Endothelial cell of umbilical vein (primary cell): ENCODE data around the gene KAT2B. TPM values are rescaled to one million over a fixed set of nuclear protein-coding genes. Genes with fewer than 3 reads are reported as not detected.

Experiments used
- BruUV-seq: library from RNA; stranded (reverse); fragments of 400-500 nt; replicated peaks from 2 replicates; lab custom pipeline; 2021; lab: Mats Ljungman, UMichigan
- CTCF ChIA-PET: fragments of 300-600, 350-600 bp; sonication (Branson Sonifier 250); formaldehyde crosslinking; loops from one replicate; lab custom pipeline; 2021; ENCODE audit warnings: antibody characterized with exemption, inconsistent platforms; lab: Charles Lee
- POLR2A ChIA-PET: fragments of 300-600, 350-600 bp; sonication (Branson Sonifier 250); formaldehyde crosslinking; loops from one replicate; lab custom pipeline; 2021; ENCODE audit warnings: antibody characterized with exemption, inconsistent platforms; lab: Charles Lee
- DNase-seq: peaks from one replicate; pipeline ENCODE4 v3.0.0-alpha.2; 2011; ENCODE audit warnings: low read depth, low spot score
- FAIRE-seq: peaks from 2 replicates; lab custom pipeline; 2011; peaks lifted over from hg19 to GRCh38; lab: Jason Lieb, UNC
- H2AFZ ChIP-seq: 2 replicates; pipeline ENCODE4 v1.6.0; 2012; ENCODE audit warnings: low read depth, low read length, control low read depth, inconsistent platforms
- H3K27ac ChIP-seq: 2 replicates; pipeline ENCODE4 v1.5.1; 2011; ENCODE audit warnings: low read depth, mild to moderate bottlenecking, control low read depth, low read length, moderate library complexity; ENCODE audit not compliant: insufficient read depth
- H3K27me3 ChIP-seq, 2 experiments: 2 replicates each; pipeline versions ENCODE4 v1.6.0 to v1.6.1; 2011; ENCODE audit warnings: low read length in 2 of 2, mixed read lengths in 1 of 2; ENCODE audit not compliant: control insufficient read depth in 2 of 2, insufficient read depth in 2 of 2
- H3K36me3 ChIP-seq, 2 experiments: 2 replicates in 1 of 2; 3 replicates in 1 of 2; pipeline ENCODE4 v1.5.1; 2011; ENCODE audit warnings: low read length in 2 of 2, mild to moderate bottlenecking in 1 of 2, moderate library complexity in 1 of 2; ENCODE audit not compliant: control insufficient read depth in 2 of 2, insufficient read depth in 2 of 2; ENCODE audit errors: extremely low read depth in 1 of 2
- H3K4me1 ChIP-seq: 3 replicates; pipeline ENCODE4 v1.5.1; 2011; ENCODE audit warnings: mild to moderate bottlenecking, low read length; ENCODE audit not compliant: control insufficient read depth, insufficient read depth; ENCODE audit errors: extremely low read depth
- H3K4me2 ChIP-seq: 2 replicates; pipeline ENCODE4 v1.6.1; 2011; ENCODE audit warnings: low read length, control low read depth, mixed read lengths; ENCODE audit not compliant: insufficient read depth
- H3K4me3 ChIP-seq, 3 experiments: fragments of 200-600 bp in 1 of 3; sonication (generic), shearing (Covaris generic) in 1 of 3; replicated peaks in 1 of 3; 2 replicates each; pipeline ENCODE4 v1.5.1; 2011 to 2016; ENCODE audit warnings: control low read depth in 3 of 3, low read length in 3 of 3, mild to moderate bottlenecking in 2 of 3, inconsistent platforms in 1 of 3, low read depth in 1 of 3, moderate library complexity in 1 of 3; ENCODE audit not compliant: insufficient read depth in 1 of 3
- H3K79me2 ChIP-seq: 2 replicates; pipeline ENCODE4 v1.6.0; 2012; ENCODE audit warnings: low read length, inconsistent platforms; ENCODE audit not compliant: control insufficient read depth, insufficient read depth
- H3K9ac ChIP-seq: replicated peaks from 2 replicates; pipeline ENCODE3; 2011; ENCODE audit warnings: low read length, control low read depth; ENCODE audit not compliant: insufficient read depth; ENCODE audit errors: extremely low read depth
- H3K9me1 ChIP-seq: replicated peaks from 3 replicates; pipeline ENCODE4 v1.6.0; 2011; ENCODE audit warnings: mild to moderate bottlenecking, low read length; ENCODE audit not compliant: control insufficient read depth, insufficient read depth; ENCODE audit errors: extremely low read depth
- H3K9me3 ChIP-seq: replicated peaks from 2 replicates; pipeline ENCODE4 v1.5.1; 2012; ENCODE audit warnings: low read length, inconsistent platforms; ENCODE audit not compliant: control insufficient read depth, insufficient read depth
- H4K20me1 ChIP-seq: replicated peaks from 2 replicates; pipeline ENCODE3; 2011; ENCODE audit warnings: mild to moderate bottlenecking, low read length; ENCODE audit not compliant: control insufficient read depth, insufficient read depth; ENCODE audit errors: extremely low read depth
- EZH2 ChIP-seq: IDR thresholded peaks from 2 replicates; pipeline ENCODE4 v1.6.1; 2012; ENCODE audit warnings: borderline replicate concordance, low read depth, mild to moderate bottlenecking, moderate library complexity, low read length, inconsistent platforms; ENCODE audit not compliant: severe bottlenecking
- FOS ChIP-seq: IDR thresholded peaks from 2 replicates; pipeline ENCODE4 v1.6.1; 2011; ENCODE audit warnings: mild to moderate bottlenecking, low read length, moderate library complexity, borderline replicate concordance; ENCODE audit not compliant: insufficient read depth
- GATA2 ChIP-seq: IDR thresholded peaks from 2 replicates; pipeline ENCODE4 v1.7.0; 2011; ENCODE audit warnings: low read depth, mild to moderate bottlenecking, moderate library complexity, mixed read lengths, low read length; ENCODE audit not compliant: insufficient read length, insufficient read depth
- JUN ChIP-seq: IDR thresholded peaks from 2 replicates; pipeline ENCODE4 v1.6.1; 2011; ENCODE audit warnings: borderline replicate concordance, low read depth; ENCODE audit not compliant: insufficient read length, insufficient read depth
- MYC ChIP-seq: IDR thresholded peaks from one replicate; pipeline ENCODE4 v1.6.1; 2011; ENCODE audit warnings: mild to moderate bottlenecking, low read depth, low read length
- POLR2A ChIP-seq: IDR thresholded peaks from 2 replicates; pipeline ENCODE4 v1.6.1; 2012; ENCODE audit warnings: low read depth, mild to moderate bottlenecking, control low read depth, low read length
- POLR2AphosphoS5 ChIP-seq: IDR thresholded peaks from 2 replicates; pipeline ENCODE4 v1.6.1; 2012; ENCODE audit warnings: low read depth, mild to moderate bottlenecking, control low read depth, low read length, moderate library complexity; ENCODE audit not compliant: insufficient read depth
- dilution Hi-C: fragments of 300-500 bp; cut with MboI; formaldehyde crosslinking; loops from one replicate; pipeline ENCODE4 v1.15.0; 2019; ENCODE audit warnings: low sequenced_read_pairs; ENCODE audit not compliant: extremely low pct_ligation_motif_present
- intact Hi-C: fragments of 100-400 bp; cut with micrococcal nuclease; formaldehyde crosslinking; loops from one replicate; pipeline ENCODE4 v1.10.0; 2022
- polyA plus RNA-seq, 4 experiments: library from polyadenylated mRNA; depleted of rRNA in 3 of 4; stranded (reverse) in 3 of 4; unstranded in 1 of 4; fragments of >200 nt; gene quantifications; 2 replicates each; pipeline versions ENCODE4 v1.2.1 to v1.2.3, GENCODE V29; 2011 to 2012; ENCODE audit warnings: missing spikeins in 1 of 4
- total RNA-seq: library from RNA; stranded (reverse); gene quantifications from 2 replicates; pipeline ENCODE4 v1.2.3, GENCODE V29; 2021
- TF ChIP-seq, protein P1 (sequence below), 2 donors: IDR thresholded peaks; 1 replicate in 1 of 2; 2 replicates in 1 of 2; pipeline ENCODE4 v1.5.1; 2011; ENCODE audit warnings: low read length in 2 of 2, mild to moderate bottlenecking in 2 of 2, moderate library complexity in 2 of 2, control low read depth in 1 of 2, inconsistent platforms in 1 of 2, low read depth in 1 of 2; ENCODE audit not compliant: insufficient read depth in 1 of 2; ENCODE audit errors: extremely low read depth in 1 of 2
- TF ChIP-seq, protein P2 (sequence below): IDR thresholded peaks from 2 replicates; pipeline ENCODE4 v1.6.1; 2011; ENCODE audit not compliant: insufficient read depth, insufficient read length

Gene KAT2B
- total and polyA plus RNA-seq, 2 donors (not counting 3 experiments of a cell fraction or from before 2014, with no cell fraction given) = 2.6 to 11.0 TPM

DNA sequence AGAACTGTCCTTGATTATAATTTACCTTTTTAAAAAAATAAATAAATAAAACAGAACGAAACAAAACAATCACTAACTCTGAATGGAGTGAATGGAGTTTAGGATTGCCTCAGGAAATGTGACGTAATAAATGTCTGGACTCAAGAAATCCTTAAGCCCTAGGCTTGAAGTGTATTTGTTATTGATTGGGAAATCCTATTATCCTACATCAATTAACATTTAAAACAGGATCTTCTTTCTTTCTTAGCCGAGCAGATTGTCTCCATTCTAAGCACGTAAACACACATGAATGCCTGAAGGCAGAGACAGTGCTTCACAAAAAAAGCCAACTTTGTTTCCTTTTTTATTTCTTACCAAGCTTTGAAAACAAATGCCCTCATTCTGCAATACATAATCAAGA, 33.4 kb downstream of the KAT2B start:
- BruUV-seq = no TSS peak
- DNase-seq (no peak), FAIRE-seq (no peak)
- H3K79me2 ChIP-seq = no peaks in the 10 kb centered on the region
- intact Hi-C loops (no loop called here), dilution Hi-C loops (no loop called here)
- no peaks in the 10 kb centered on the region for H4K20me1 ChIP-seq
- H3K36me3 ChIP-seq = no peaks in the 10 kb centered on the region
- no peaks in the 10 kb centered on the region for H3K4me1 ChIP-seq
- ChIA-PET POLR2A (no interaction called here), CTCF (no interaction called here)
- H3K4me2 ChIP-seq = no peak overlapping the region
- H3K27me3 ChIP-seq = no peaks in the 10 kb centered on the region
- H3K9me3 ChIP-seq = no peaks in the 10 kb centered on the region
- H3K9me1 ChIP-seq = no peaks in the 10 kb centered on the region
- H3K4me3 ChIP-seq = no peak overlapping the region
- H2AFZ ChIP-seq = no peak overlapping the region
- no peak overlapping the region for H3K9ac ChIP-seq
- no peak for TF ChIP-seq MYC
- no peak for TF ChIP-seq JUN
- TF ChIP-seq GATA2 = no peak
- no peak for TF ChIP-seq POLR2A
- TF ChIP-seq FOS = no peak
- TF ChIP-seq POLR2AphosphoS5 = no peak
- H3K27ac ChIP-seq = no peak overlapping the region

DNA sequence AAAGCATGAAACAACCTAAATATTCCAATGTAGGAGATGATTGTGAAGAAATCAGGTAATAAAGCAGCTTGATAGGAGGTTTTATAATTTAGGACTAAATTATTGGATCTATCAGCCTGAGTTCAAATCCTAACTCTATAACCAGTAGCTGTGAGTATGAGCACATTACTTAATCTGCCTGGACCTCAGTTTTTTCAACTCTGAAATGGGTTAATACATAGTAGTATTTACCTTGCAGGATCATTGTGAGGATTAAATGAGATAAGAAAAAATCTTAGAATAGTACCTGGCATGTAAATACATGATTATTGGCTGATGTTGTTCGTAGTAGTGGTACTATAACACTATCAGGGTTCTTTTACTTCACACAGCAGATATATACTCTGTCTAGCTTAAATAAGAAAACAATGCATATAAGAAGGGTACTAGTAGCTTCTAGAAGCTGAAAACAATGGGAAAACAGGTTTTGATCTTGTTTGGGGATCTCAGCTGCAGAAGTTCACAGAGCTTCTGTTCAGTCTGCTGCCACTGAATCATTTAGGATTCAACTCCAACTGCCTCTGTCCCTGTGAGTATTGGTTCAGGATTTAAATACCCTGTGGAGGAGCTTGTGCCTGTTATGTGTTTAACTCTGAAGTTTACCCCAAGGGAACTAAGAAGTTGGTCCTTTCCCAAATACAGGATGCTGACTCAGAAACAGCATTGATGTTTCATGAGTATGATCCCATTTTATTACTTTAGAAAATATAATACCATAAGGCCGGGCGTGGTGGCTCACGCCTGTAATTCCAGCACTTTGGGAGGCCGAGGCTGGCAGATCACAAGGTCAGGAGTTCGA, 34.2 kb downstream of the KAT2B start:
- H3K9ac ChIP-seq = no peak overlapping the region
- dilution Hi-C loops = no loop called here
- H3K27ac ChIP-seq = no peak overlapping the region
- H3K36me3 ChIP-seq = no peaks in the 10 kb centered on the region
- intact Hi-C loops = no loop called here
- DNase-seq (no peak), FAIRE-seq (no peak)
- H2AFZ ChIP-seq = no peak overlapping the region
- no peaks in the 10 kb centered on the region for H3K79me2 ChIP-seq
- no peaks in the 10 kb centered on the region for H4K20me1 ChIP-seq
- CTCF ChIA-PET = no interaction called here
- no peaks in the 10 kb centered on the region for H3K9me1 ChIP-seq
- POLR2A ChIA-PET = no interaction called here
- no peaks in the 10 kb centered on the region for H3K9me3 ChIP-seq
- no peak overlapping the region for H3K4me3 ChIP-seq
- no peak overlapping the region for H3K4me2 ChIP-seq
- no peaks in the 10 kb centered on the region for H3K4me1 ChIP-seq
- no peak for TF ChIP-seq POLR2AphosphoS5
- TF ChIP-seq, protein P1, sequence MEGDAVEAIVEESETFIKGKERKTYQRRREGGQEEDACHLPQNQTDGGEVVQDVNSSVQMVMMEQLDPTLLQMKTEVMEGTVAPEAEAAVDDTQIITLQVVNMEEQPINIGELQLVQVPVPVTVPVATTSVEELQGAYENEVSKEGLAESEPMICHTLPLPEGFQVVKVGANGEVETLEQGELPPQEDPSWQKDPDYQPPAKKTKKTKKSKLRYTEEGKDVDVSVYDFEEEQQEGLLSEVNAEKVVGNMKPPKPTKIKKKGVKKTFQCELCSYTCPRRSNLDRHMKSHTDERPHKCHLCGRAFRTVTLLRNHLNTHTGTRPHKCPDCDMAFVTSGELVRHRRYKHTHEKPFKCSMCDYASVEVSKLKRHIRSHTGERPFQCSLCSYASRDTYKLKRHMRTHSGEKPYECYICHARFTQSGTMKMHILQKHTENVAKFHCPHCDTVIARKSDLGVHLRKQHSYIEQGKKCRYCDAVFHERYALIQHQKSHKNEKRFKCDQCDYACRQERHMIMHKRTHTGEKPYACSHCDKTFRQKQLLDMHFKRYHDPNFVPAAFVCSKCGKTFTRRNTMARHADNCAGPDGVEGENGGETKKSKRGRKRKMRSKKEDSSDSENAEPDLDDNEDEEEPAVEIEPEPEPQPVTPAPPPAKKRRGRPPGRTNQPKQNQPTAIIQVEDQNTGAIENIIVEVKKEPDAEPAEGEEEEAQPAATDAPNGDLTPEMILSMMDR (IDR thresholded peaks at IDR 0.05; ENCODE audit: extremely low read depth in 1 of 2, insufficient read depth in 1 of 2, low read depth in 1 of 2, low read length in 2 of 2) = no peak
- no peak for TF ChIP-seq POLR2A
- no peak for TF ChIP-seq EZH2
- no peak for TF ChIP-seq MYC
- TF ChIP-seq, protein P2, sequence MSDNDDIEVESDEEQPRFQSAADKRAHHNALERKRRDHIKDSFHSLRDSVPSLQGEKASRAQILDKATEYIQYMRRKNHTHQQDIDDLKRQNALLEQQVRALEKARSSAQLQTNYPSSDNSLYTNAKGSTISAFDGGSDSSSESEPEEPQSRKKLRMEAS = no peak
- no peak for TF ChIP-seq FOS
- TF ChIP-seq GATA2 = no peak
- TF ChIP-seq JUN = no peak
- H3K27me3 ChIP-seq = no peaks in the 10 kb centered on the region
- BruUV-seq = no TSS peak
